ENCODE results near the gene CAMK2B.
"Not testable (repeated sequence)": the region's sequence is repeated elsewhere in the genome, so short reads cannot be mapped to it uniquely, and the experiment has no call there.

The CAMK2B gene

DNA sequence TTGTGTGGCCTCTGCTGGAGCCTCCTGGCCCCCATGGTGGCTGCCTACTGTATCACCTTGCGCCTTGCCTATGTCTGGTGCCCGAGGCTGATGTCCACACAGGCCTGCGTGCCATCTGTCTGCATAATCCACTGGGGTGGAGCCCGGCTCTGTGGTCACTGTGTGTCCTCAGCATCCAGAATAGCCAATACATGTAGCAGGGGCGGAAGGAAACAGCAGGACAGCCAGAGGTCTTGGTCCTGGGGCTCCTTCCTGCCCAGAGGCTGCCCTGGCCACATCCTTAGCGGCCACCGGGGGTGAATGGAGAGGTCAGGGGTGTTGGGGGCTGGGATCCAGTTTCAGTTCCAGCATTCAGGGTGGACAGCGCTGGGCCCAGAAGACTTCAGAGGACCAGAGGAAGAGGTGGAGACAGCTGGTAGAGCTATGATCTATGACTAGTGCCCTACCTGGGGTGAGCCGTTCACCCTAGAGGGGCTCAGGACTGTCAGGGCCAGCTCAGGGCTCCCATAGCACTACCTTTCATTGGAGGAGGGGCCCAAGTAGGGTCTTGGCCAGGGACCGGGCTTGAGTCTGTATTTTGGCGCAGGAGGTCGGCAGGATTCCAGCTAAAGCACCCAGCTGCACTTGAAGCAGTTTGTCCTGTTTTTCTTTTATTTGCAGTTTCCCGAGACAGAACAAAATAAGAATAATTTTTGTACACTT is 108.7 kb downstream of the CAMK2B start:
- no peak for DNase-seq (ENCODE audit: low read depth in 2 of 2)

DNA sequence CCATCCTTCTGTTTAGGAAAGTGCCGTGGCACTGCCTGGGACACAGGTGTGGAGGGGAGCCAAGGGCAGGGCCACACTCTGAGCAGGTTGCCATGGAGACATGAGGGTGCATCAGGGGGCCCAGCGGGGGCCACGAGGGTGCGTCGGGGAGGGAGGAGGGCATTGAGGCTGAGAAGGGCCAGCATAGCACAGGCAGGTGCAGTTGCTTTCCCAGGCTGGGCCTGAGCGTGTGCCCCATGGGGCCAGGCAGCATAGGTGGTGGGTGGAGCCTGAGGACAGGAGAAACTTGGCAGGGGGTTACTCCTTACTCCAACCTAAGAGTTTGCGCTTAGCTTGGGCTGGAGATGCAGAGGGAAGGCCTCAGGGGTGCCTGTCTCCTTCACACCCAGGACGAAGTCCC is 109.4 kb downstream of the CAMK2B start:
- no peak for DNase-seq (ENCODE audit: low read depth in 2 of 2)

DNA sequence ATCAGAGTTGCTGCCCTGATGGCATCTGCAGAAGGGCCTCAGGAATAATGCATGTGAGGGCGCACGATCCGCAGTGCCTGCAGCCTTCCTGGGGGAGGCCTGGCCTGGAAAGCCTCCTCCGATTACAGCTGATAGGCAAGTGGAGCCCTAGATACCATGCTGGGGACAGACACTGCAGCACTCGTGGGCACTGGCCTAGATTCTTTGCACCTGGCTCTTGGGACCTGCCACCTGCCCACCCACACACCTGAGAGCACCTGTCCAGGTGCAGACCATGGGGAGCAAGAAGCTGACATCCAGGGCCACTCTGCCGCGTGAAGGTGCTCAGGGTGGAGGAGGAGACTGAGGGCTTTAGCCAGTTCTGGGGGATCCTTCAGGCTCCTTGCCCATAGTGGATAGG is 109.9 kb downstream of the CAMK2B start:
- DNase-seq (ENCODE audit: low read depth in 2 of 2): no peak

DNA sequence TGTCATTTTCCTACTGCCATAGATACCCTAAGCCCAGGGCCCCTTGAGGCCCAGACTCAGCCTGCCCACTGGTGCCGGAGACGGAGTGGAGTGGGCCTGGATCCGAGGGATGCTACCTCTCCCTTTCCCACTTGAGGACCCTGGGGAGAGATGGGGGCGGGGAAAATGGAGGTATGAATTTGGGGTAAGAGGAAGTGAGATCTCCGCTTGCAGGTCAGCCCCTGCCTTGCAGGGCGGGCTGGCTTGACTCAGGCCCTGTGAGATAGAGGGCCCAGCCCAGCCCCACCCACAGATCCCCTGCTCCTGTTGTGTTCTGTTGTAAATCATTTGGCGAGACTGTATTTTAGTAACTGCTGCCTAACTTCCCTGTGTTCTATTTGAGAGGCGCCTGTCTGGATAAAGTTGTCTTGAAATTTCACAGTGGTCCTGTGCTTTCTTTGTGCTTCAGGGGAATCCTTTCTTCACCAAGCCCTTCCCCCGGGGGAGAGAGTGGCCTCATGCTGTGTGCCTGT is 111.5 kb downstream of the CAMK2B start:
- DNase-seq (ENCODE audit: low read depth in 2 of 2): no peak

DNA sequence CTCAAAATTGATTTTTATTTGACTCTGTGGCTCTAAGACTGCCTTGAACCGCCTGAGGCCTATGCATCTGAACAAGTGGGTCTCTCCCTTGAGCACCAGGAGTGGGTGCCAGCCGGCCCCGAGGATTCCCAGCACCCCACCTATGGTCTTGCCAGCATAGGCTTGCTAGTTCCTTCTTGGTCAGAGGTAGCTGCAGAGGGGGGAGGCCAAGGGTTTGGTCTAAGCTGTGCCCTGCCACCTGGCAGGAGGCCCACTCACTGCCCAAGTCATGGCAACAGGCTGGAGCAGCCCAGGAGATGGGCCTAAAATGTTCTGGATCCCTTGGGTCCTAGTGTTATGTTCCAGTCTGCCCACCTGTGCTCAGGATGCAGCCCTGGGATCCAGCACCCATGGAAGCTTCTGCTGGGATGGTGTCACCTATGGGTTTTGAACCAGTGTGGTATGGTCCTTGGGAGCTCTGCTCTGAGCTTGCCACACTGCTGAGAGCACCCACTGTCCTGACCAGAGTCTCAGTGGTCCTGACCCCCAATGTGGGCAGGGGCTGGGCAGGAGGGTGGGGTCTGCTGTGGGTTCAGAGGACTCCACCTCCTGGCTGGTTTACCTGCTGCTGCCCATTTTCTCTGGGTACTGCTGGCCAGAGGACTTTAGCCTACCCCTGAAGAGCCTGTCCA is 112.1 kb downstream of the CAMK2B start:
- DNase-seq (ENCODE audit: low read depth in 2 of 2): no peak

DNA sequence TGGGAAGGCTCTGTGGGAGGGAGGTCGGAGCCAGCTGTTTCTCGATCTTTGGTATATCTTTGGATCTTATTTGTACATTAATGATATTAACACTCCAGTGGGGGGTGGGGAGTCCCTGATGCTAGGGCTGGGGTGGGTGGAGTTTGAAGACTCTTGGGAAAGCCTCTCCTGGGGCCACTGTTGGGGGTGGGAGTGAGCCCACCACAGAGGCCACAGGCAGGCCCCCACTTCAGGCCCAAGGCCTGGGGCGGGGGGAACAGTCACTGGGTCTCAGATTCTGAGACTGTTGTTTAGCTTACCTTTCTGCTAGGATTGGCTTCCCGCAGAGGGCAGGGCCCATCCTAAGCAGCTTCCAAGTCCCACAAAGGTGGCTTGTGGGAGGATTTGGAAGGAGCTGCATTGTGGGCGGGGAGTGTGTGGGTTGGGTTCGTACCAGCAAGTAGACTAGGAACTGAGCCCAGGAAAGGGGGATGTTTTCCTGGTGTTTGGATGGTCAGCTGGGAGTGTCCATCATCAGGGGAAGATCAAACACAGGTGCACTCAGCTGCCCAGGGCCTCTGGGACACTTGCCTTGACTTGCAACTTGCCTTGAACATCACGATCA is 112.7 kb downstream of the CAMK2B start:
- no peak for DNase-seq (ENCODE audit: low read depth in 2 of 2)

DNA sequence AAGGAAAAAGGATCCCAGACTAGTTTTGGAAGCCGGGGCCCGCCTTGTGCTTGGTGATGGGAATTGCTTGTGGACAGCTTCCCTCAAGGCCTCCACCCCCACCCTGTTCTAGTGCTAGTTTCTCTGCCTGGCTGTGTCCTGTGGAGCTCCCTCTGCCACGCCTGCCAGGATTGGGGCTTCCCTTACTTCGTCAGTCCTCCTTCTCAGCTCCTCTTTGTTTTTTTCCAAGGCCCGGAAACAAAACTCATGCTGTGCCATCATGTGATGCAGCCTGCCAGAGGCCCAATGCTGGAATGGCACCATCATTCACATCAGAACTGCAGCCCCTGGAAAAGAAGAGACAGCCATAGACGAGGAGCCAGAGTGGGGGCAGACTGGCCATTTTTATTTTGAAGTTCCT is 113.4 kb downstream of the CAMK2B start:
- DNase-seq (ENCODE audit: low read depth in 2 of 2): no peak

DNA sequence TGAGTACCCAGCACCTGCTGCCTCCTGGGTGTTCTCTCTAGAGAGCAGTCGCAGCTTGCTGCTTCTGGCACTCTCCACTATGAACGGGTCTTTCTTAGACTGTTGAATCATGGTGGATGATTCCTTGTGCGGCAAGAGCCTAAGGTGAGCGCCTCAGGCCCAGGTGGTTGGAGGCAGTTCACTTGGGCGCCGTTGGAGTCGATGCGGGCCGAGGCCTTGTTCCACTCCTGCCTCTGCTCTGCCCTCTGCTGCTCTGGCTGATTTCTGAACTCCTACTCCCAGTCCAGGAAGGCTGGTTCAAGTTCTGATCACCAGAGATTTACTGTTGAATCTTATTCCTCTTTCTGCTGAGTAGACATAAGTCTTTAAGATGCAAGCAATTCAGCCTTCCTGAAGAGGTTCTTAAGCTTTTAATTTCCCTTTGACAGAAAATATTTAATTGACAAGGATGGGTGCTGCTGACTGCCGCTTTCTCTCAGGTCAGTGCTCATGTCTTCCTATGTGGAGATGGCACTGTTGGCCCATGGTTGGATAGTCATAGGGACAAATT is 114.2 kb downstream of the CAMK2B start:
- DNase-seq (ENCODE audit: low read depth in 2 of 2): no peak

DNA sequence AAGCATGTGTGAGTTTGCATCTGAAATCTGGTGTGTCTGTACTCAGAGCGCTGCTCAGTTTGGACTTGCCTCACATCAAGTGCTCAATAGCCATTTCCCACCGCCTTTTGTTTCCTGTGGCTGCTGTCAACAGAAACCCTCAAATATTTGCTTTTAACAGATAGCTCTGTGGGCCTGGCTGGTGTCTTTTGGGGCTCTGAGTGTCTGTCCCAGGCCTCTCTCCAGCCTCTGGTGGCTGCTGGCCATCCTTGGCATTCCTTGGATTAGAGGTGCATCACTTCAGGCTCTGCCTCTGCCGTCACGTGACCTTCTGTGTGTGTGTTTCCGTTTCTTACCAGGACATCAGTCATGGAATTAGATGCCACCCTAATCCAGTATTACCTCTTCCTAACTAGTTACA is 115.3 kb downstream of the CAMK2B start:
- no peak for DNase-seq (ENCODE audit: low read depth in 2 of 2)

DNA sequence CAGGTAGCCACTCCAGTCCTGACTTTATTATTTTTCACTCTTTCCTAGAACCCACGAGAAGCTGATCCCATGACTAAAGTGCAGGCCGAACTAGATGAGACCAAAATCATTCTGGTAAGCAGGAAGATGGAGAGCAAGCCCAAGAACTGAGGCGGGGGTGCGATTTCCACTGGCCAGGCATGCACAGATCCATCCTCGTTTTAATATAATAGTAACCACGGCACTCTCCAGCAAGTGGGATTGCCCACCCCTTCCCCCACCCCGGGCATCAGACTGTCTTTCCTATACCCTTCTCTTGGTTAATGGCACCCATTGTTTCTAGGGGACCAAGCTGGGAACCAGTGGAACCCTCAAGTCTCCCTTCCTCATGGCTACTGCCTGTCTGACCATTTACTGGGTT is 117.3 kb downstream of the CAMK2B start:
- DNase-seq (ENCODE audit: low read depth in 2 of 2): no peak

DNA sequence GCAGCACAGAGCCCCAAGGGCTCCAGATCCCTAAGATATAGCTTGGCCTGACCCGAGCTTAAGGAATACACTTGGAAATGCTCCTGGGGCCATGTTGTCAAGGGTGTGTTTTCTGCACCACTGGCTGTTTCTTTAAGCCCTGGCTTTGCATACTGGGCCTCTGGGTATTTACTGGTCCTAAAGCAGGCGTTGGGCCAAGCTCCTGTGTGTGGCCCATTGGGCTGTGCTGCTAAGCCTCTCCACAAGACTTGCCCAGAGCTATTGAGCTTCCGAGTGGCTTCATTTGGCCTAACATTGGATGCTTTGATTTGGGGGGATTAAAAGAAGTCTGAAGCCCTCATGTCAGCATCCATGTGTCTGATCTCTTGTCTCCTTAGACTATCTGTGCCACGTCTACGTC is 119.4 kb downstream of the CAMK2B start:
- DNase-seq (ENCODE audit: low read depth in 2 of 2): no peak

DNA sequence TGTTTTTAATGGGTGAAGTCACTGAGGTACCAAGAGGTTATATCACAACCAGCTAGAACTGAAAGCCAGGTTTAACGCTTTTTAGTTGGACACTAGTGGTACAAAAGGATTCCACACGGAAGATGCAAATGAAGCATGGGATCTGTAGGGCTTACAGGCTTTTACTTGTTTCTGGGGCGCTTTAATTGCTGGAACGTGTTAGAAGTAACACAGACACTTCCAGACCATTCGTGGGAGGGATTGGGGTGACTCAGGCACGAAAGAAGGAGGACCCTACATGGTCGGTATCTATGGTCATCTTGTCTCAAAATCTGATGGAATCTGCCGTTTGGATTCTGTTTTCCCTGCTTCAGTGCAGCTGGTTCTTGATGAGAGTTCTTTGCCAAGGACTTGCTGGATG is 123.6 kb downstream of the CAMK2B start:
- DNase-seq (ENCODE audit: low read depth in 2 of 2): no peak

DNA sequence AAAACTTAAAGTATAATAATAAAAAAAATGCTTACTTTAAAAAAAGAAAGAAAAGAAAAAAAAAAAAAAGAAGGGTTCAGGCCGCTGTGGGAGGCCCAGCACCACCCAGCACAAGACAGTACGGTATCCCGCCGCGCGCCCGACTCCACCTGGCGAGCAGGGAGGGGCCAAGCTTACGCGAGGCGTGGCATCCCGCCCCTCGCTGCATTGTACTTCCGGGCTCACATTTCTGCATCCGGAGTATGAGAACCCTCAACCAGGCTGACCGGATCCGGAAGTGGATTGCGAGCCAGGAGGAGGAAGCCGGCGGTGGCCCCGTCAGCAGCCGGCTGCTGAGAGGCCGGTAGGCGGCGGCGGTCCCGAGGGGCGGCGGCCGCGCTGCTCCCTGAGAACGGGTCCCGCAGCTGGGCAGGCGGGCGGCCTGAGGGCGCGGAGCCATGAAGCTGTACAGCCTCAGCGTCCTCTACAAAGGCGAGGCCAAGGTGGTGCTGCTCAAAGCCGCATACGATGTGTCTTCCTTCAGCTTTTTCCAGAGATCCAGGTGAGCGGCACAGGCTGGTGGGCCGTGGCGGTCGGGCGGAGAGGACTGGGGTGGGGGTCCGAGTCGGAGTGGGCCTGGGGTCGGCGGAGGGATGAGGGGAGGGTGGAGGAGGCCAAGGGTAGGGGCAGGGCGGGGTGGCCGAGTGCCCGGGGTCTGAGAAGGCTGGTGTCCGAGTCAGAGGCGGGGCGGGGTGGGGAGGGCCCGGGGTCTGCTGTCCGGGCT is 124.5 kb downstream of the CAMK2B start, which contains the start of gene YKT6:
YKT6 (plus strand) TSS at position 280 of the 763 bp plus-strand sequence; CDS start at position 438, 158 bp downstream.
- peak; percentile 90 to 91 for DNase-seq (ENCODE audit: low read depth in 2 of 2)

DNA sequence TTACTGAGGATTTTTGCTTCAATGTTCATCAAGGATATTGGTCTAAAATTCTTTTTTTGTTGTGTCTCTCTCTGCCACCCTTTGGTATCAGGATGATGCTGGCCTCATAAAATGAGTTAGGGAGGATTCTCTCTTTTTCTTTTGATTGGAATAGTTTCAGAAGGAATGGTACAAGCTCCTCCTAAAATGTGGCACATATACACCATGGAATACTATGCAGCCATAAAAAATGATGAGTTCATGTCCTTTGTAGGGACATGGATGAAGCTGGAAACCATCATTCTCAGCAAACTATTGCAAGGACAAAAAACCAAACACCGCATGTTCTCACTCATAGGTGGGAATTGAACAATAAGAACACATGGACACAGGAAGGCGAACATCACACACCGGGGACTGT is 125.2 kb downstream of the CAMK2B start:
- not testable (repeated sequence) for DNase-seq (ENCODE audit: low read depth in 2 of 2)

DNA sequence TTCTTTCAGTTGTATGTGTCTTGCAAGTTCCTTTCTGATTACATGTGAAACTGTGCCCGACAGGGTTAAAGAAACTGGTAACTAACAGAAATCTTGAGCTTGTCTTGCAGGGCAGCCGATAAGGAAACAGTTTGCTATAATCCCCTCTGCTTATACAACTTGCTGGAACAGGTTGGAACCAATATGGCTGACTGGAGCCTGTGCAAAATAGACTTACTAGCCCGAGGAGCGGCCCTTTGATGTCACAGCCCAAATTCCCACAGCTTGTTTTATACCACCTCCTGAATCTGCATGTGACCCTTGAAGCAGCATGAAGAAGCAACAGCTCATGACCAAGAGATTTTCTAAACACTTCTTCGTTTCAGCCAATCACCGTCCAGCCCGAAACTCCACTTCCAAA is 127.9 kb downstream of the CAMK2B start:
- DNase-seq (ENCODE audit: low read depth in 2 of 2): no peak

DNA sequence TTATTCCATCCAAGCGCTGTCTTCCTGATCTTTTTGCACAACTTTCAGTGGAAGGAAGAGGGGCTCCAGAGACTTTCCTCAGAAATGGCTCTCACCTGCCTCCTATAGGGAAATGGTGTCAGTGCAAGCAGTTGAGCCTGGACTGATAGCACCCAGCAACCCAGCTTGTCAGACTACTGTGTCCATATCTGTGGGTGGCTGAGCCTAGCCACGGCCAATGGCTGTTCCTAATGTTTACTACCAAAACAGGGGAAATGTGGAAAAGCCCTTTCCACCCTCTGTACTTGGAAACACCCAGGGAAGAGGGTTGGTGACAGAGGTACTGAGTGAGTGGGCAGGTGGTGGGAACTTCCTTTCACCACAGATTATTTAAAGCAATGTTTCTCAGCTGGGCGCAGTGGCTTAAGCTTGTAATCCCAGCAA is 128.9 kb downstream of the CAMK2B start:
- no peak for DNase-seq (ENCODE audit: low read depth in 2 of 2)

DNA sequence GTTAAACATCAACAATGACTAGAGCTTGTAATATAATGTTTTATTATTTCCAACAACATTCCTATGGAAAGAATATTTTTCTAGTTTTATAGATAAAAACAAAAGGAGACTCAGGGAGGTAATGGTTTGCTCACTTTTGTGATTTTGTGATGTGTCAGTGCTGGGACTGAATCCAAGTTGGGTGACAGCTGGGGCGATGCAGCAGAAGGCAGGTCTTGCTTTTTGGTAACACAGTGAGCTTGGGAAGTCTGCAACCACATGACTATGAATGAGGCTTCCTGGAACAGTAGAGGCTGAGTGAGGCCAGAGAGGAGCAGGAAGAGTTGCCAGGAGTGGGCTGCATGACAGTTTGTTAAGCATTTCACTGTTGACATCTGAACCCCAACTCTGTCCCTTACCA is 129.5 kb downstream of the CAMK2B start:
- DNase-seq (ENCODE audit: low read depth in 2 of 2): no peak

DNA sequence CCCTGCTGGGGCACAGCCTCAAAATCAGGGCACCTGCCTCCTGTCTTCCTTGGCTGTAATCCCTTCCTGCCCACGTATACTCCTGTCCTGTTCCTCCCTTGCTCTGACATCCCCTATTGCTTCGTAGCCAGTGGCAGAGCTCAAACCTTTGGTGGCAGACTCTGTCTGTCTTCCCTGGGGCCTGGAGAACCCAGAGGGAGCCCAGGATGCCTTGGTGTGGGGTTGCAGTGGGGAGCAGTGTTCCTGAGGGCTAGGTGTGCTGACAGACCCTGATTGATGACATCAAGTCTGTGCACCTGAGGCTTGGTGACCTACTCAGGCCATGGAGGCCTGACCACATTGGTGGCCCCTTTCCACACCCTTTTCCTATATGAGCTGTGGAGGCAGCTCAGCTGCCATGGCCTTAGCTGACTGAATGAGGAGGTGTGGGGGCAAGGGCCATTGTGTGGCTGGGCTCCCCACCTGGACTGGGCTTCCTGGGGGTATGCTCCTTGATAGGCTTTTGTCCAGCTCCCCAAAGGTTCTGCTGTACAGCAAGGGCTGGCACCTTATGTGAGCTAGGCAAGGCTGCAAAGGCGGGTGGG is 130.7 kb downstream of the CAMK2B start:
- DNase-seq (ENCODE audit: low read depth in 2 of 2): no peak

DNA sequence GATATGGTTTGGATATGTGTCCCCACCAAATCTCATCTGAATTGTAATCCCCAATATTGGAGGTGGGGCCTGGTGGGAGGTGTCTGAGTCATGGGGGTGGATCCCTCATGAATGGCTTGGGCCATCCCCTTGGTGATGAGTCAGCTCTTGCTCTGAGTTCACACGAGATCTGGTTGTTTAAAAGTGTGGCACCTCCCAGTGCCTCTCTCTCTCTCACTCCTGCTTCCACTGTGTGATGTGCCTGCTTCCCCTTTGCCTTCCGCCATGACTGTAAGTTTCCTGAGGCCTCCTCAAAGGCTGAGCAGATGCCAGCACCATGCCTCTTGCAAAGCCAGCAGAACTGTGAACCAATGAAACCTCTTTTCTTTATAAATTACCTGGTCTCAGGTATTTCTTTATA is 131.3 kb downstream of the CAMK2B start:
- peak; percentile 18 to 35 for DNase-seq (ENCODE audit: low read depth in 2 of 2)

DNA sequence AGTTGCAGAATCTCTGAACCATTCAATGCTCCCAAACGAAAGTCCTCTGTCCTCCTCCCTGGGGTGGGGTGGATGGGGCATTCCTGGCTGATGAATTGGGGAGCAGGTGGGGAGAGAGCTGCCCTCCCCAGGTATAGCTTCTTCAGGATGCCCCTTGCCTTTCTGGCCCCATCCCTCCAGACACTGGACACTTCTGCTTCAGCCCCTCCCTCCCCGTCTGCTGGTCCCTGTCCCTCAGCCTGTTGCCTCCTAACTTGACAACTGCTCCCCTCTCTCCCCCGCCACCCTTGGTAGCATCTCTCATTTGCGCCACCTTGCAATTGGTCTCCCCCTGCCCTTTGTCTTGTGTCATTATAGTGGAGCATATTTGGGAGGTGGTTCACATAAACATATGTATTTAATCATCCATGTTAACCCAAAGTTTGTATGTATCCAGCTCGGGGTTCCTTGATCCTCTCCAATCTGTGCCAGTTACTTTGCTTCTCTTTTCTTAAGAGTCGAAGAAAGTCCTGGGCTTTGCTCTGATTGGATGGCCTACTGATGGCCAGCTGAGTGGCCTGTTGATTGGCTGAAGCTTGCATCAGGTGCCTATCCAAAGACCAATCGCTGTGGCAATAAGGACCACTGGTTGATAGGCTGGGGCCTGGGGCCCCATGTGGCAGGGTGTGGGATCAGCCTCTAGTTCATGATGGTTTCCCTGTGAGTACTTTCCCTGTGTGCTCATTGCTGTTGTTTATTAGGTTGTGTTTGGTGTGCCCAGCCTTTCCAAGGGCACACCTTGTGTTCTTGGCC is 132.2 kb downstream of the CAMK2B start:
- DNase-seq (ENCODE audit: low read depth in 2 of 2): no peak

DNA sequence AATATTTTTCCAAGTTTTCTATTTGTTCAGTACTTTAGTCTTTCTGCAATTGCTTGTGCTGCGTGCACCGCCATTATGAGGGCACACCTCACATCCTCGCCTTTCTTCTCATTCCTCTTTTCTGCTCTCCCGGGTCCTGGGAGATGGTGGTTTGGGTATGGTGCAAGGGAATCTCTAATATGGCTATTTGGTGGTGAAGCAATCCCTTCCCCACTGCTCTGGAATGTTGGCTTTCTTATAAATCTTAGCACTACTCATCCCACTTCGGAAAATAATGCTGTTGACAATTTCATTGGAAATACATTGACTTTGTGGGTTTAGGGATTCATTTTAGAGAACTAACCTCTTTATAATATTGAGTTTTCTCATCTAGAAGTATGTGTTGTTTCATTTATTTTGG is 134.2 kb downstream of the CAMK2B start:
- no peak for DNase-seq (ENCODE audit: low read depth in 2 of 2)
